H1 (cell line): ENCODE data around the gene GNAI2. TPM values are rescaled to one million over a fixed set of nuclear protein-coding genes. Genes with fewer than 3 reads are reported as not detected.

Source experiments
- CTCF ChIA-PET: fragments of 300-600 bp; sonication (Branson Sonifier 250); formaldehyde crosslinking; loops from one replicate; lab custom pipeline; 2021; ENCODE audit not compliant: partially characterized antibody; lab: Charles Lee
- POLR2A ChIA-PET: fragments of 300-600 bp; sonication (Branson Sonifier 250); formaldehyde crosslinking; loops from one replicate; lab custom pipeline; 2021; ENCODE audit warnings: inconsistent platforms; ENCODE audit not compliant: partially characterized antibody; lab: Charles Lee
- DNase-seq, 2 experiments: peaks; one replicate each; pipeline versions ENCODE4 v3.0.0 to v3.0.0-alpha.2; 2010 to 2022; ENCODE audit warnings: low spot score in 2 of 2, low read depth in 1 of 2, mixed read lengths in 1 of 2
- FAIRE-seq: peaks from 2 replicates; lab custom pipeline; 2011; peaks lifted over from hg19 to GRCh38; lab: Jason Lieb, UNC
- H2AFZ ChIP-seq: 2 replicates; pipeline ENCODE4 v1.8.1; 2012; ENCODE audit warnings: low read length, inconsistent platforms
- H2AK5ac ChIP-seq: 2 replicates; pipeline ENCODE4 v1.6.1; 2013; ENCODE audit warnings: low read depth, low read length
- H2BK120ac ChIP-seq: replicated peaks from 2 replicates; pipeline ENCODE3; 2013; ENCODE audit warnings: low read depth, low read length, inconsistent platforms
- H2BK12ac ChIP-seq: 2 replicates; pipeline ENCODE4 v1.6.1; 2013; ENCODE audit warnings: low read depth, low read length
- H2BK15ac ChIP-seq: 2 replicates; pipeline ENCODE4 v1.6.1; 2013; ENCODE audit warnings: low read length
- H2BK20ac ChIP-seq: 2 replicates; pipeline ENCODE4 v1.6.1; 2013; ENCODE audit warnings: low read length
- H2BK5ac ChIP-seq: 2 replicates; pipeline ENCODE4 v1.6.1; 2013; ENCODE audit warnings: low read depth, low read length
- H3K14ac ChIP-seq: 2 replicates; pipeline ENCODE4 v1.6.1; 2013; ENCODE audit warnings: inconsistent platforms; ENCODE audit not compliant: insufficient read length
- H3K18ac ChIP-seq: 2 replicates; pipeline ENCODE4 v1.6.1; 2013; ENCODE audit warnings: low read length; ENCODE audit errors: extremely low read depth
- H3K23ac ChIP-seq: 2 replicates; pipeline ENCODE4 v1.6.1; 2013; ENCODE audit warnings: inconsistent platforms; ENCODE audit not compliant: insufficient read length
- H3K23me2 ChIP-seq: 2 replicates; pipeline ENCODE4 v1.6.1; 2013; ENCODE audit warnings: low read depth, low read length
- H3K27ac ChIP-seq: 2 replicates; pipeline ENCODE4 v1.6.1; 2011; ENCODE audit warnings: low read depth, low read length, inconsistent platforms
- H3K27me3 ChIP-seq, 4 experiments: replicated peaks in 1 of 4; 1 replicate in 1 of 4; 2 replicates in 3 of 4; pipeline versions ENCODE4 v1.6.1 to v1.8.1; 2011 to 2013; ENCODE audit warnings: low read length in 3 of 4, mild to moderate bottlenecking in 3 of 4, inconsistent platforms in 2 of 4, mixed read lengths in 2 of 4, moderate library complexity in 1 of 4; ENCODE audit not compliant: control insufficient read depth in 3 of 4, insufficient read depth in 3 of 4; ENCODE audit errors: extremely low read depth in 1 of 4
- H3K36me3 ChIP-seq, 4 experiments: 2 replicates each; pipeline versions ENCODE4 v1.6.1 to v1.8.1; 2011 to 2013; ENCODE audit warnings: mild to moderate bottlenecking in 4 of 4, low read length in 3 of 4, moderate library complexity in 2 of 4, control low read depth in 1 of 4, inconsistent platforms in 1 of 4; ENCODE audit not compliant: insufficient read depth in 4 of 4, control insufficient read depth in 2 of 4
- H3K4ac ChIP-seq: replicated peaks from 2 replicates; pipeline ENCODE3; 2013; ENCODE audit warnings: low read length, low read depth, mixed read lengths, inconsistent platforms; ENCODE audit not compliant: insufficient read length
- H3K4me1 ChIP-seq, 4 experiments: replicated peaks in 1 of 4; 1 replicate in 1 of 4; 2 replicates in 3 of 4; pipeline versions ENCODE4 v1.6.1 to v1.8.1; 2011 to 2013; ENCODE audit warnings: low read length in 3 of 4, inconsistent platforms in 2 of 4, mixed read lengths in 1 of 4; ENCODE audit not compliant: insufficient read depth in 4 of 4, control insufficient read depth in 3 of 4
- H3K4me2 ChIP-seq, 2 experiments: 2 replicates each; pipeline versions ENCODE4 v1.6.1 to v1.8.1; 2011 to 2013; ENCODE audit warnings: low read depth in 2 of 2, low read length in 2 of 2, control low read depth in 1 of 2, inconsistent platforms in 1 of 2, mild to moderate bottlenecking in 1 of 2; ENCODE audit not compliant: insufficient read depth in 1 of 2
- H3K4me3 ChIP-seq, 4 experiments: fragments of 200-600, 300-600 bp in 1 of 4; sonication (generic), shearing (Covaris generic), sonication (Bioruptor Twin) in 1 of 4; 2 replicates each; pipeline versions ENCODE4 v1.5.1 to v1.8.1; 2011 to 2016; ENCODE audit warnings: low read length in 4 of 4, low read depth in 3 of 4, control low read depth in 2 of 4, inconsistent platforms in 2 of 4, mild to moderate bottlenecking in 2 of 4, mixed read lengths in 1 of 4, moderate library complexity in 1 of 4; ENCODE audit not compliant: insufficient read depth in 2 of 4; ENCODE audit errors: extremely low read depth in 1 of 4
- H3K56ac ChIP-seq: replicated peaks from 2 replicates; pipeline ENCODE3; 2013; ENCODE audit warnings: low read depth, mild to moderate bottlenecking, mixed read lengths, low read length, inconsistent platforms; ENCODE audit not compliant: insufficient read length
- H3K79me1 ChIP-seq: 2 replicates; pipeline ENCODE4 v1.6.1; 2013; ENCODE audit warnings: low read depth, low read length, control low read depth
- H3K79me2 ChIP-seq, 2 experiments: 2 replicates each; pipeline versions ENCODE4 v1.6.1 to v1.8.1; 2012 to 2013; ENCODE audit warnings: low read length in 2 of 2, mild to moderate bottlenecking in 2 of 2, inconsistent platforms in 1 of 2; ENCODE audit not compliant: insufficient read depth in 2 of 2, control insufficient read depth in 1 of 2
- H3K9ac ChIP-seq, 4 experiments: replicated peaks in 1 of 4; 1 replicate in 1 of 4; 2 replicates in 3 of 4; pipeline versions ENCODE4 v1.6.1 to v1.8.1; 2011 to 2013; ENCODE audit warnings: low read depth in 3 of 4, low read length in 3 of 4, control low read depth in 2 of 4, mild to moderate bottlenecking in 2 of 4, moderate library complexity in 2 of 4, inconsistent platforms in 1 of 4; ENCODE audit errors: extremely low read depth in 1 of 4
- H3K9me3 ChIP-seq, 2 experiments: 2 replicates each; pipeline versions ENCODE4 v1.6.1 to v1.8.1; 2012 to 2013; ENCODE audit warnings: mild to moderate bottlenecking in 2 of 2, moderate library complexity in 2 of 2, control low read depth in 1 of 2, inconsistent platforms in 1 of 2, low read depth in 1 of 2, low read length in 1 of 2, mixed read lengths in 1 of 2; ENCODE audit not compliant: insufficient read depth in 2 of 2
- H4K20me1 ChIP-seq, 2 experiments: replicated peaks in 1 of 2; 2 replicates each; pipeline versions ENCODE3 to v1.8.1; 2011 to 2013; ENCODE audit warnings: inconsistent platforms in 2 of 2, low read length in 2 of 2, mild to moderate bottlenecking in 1 of 2; ENCODE audit not compliant: insufficient read depth in 2 of 2, control insufficient read depth in 1 of 2
- H4K5ac ChIP-seq: 2 replicates; pipeline ENCODE4 v1.6.1; 2013; ENCODE audit warnings: low read length, low read depth, mixed read lengths, inconsistent platforms; ENCODE audit not compliant: insufficient read length
- H4K8ac ChIP-seq: 2 replicates; pipeline ENCODE4 v1.8.0; 2013; ENCODE audit warnings: mild to moderate bottlenecking, moderate library complexity, low read length, inconsistent platforms; ENCODE audit not compliant: insufficient read depth; ENCODE audit errors: extremely low read depth
- H4K91ac ChIP-seq: replicated peaks from 2 replicates; pipeline ENCODE3; 2013; ENCODE audit warnings: low read length, mixed read lengths, inconsistent platforms; ENCODE audit not compliant: insufficient read length
- ASH2L ChIP-seq: fragments of 200-600, 300-600 bp; sonication (generic); IDR thresholded peaks from one replicate; pipeline ENCODE4 v1.7.1; 2017; ENCODE audit warnings: low read length
- ATF3 ChIP-seq: IDR thresholded peaks from 2 replicates; pipeline ENCODE4 v1.6.1; 2011; ENCODE audit warnings: low read depth, mild to moderate bottlenecking, low read length; ENCODE audit not compliant: insufficient read depth
- CBX5 ChIP-seq: fragments of 300-800, 300-1000 bp; sonication (generic); IDR thresholded peaks from 2 replicates; pipeline ENCODE4 v1.7.1; 2016; ENCODE audit warnings: antibody characterized with exemption, low read length, low read depth
- CHD2 ChIP-seq: IDR thresholded peaks from 2 replicates; pipeline ENCODE4 v1.6.1; 2012; ENCODE audit warnings: low read length, improper control_type of control experiment
- EGR1 ChIP-seq: IDR thresholded peaks from 2 replicates; pipeline ENCODE4 v1.6.1; 2011; ENCODE audit warnings: low read depth, low read length, borderline replicate concordance
- GABPA ChIP-seq: IDR thresholded peaks from 2 replicates; pipeline ENCODE4 v1.6.1; 2011; ENCODE audit warnings: mild to moderate bottlenecking, low read length, moderate library complexity, borderline replicate concordance; ENCODE audit not compliant: insufficient read depth
- RFX5 ChIP-seq: IDR thresholded peaks from 2 replicates; pipeline ENCODE4 v1.6.1; 2011; ENCODE audit warnings: low read depth, low read length, improper control_type of control experiment, borderline replicate concordance
- RNF2 ChIP-seq: fragments of 200-900, 300-1000 bp; sonication (generic); IDR thresholded peaks from 2 replicates; pipeline ENCODE4 v1.7.1; 2016; ENCODE audit warnings: borderline replicate concordance, low read depth, mild to moderate bottlenecking, antibody characterized with exemption, low read length; ENCODE audit not compliant: poor library complexity, severe bottlenecking; ENCODE audit errors: missing control alignments
- SP1 ChIP-seq: IDR thresholded peaks from 2 replicates; pipeline ENCODE4 v1.6.1; 2011; ENCODE audit warnings: low read depth, low read length
- SP2 ChIP-seq: IDR thresholded peaks from 2 replicates; pipeline ENCODE4 v1.6.1; 2012; ENCODE audit warnings: mild to moderate bottlenecking, low read length, inconsistent platforms
- SRF ChIP-seq: IDR thresholded peaks from 2 replicates; pipeline ENCODE4 v1.6.1; 2011; ENCODE audit warnings: mild to moderate bottlenecking, low read depth, low read length, moderate library complexity
- TEAD4 ChIP-seq: IDR thresholded peaks from 2 replicates; pipeline ENCODE4 v1.6.1; 2012; ENCODE audit warnings: low read depth, low read length, inconsistent platforms, mixed read lengths
- YY1 ChIP-seq: IDR thresholded peaks from 2 replicates; pipeline ENCODE4 v1.6.1; 2011; ENCODE audit warnings: low read depth, mild to moderate bottlenecking, low read length
- WGBS, 2 experiments: shearing (Covaris generic) in 1 of 2; methylation state at CpG; one replicate each; pipeline versions ENCODE4 v1.1.6 to v1.1.7; 2013 to 2015; ENCODE audit warnings: low lambda C conversion rate in 2 of 2, mixed read lengths in 2 of 2, inconsistent platforms in 1 of 2, low coverage in 1 of 2, missing lambda C conversion rate in 1 of 2; ENCODE audit not compliant: insufficient replicate concordance in 2 of 2, insufficient coverage in 1 of 2, insufficient read length in 1 of 2; ENCODE audit errors: extremely low coverage in 1 of 2, missing lambda C conversion rate in 1 of 2; 5-methylcytosine and 5-hydroxymethylcytosine counted together
- polyA plus RNA-seq, 7 experiments: library from polyadenylated mRNA; depleted of rRNA in 3 of 7; stranded (reverse) in 5 of 7; unstranded in 2 of 7; fragments of >200 nt in 5 of 7; fragments of 200-250 nt in 2 of 7; gene quantifications; 1 replicate in 5 of 7; 2 replicates in 1 of 7; 4 replicates in 1 of 7; pipeline versions ENCODE4 v1.2.1 to v1.2.3, GENCODE V29; 2011 to 2013; ENCODE audit warnings: missing spikeins in 2 of 7, mixed read lengths in 2 of 7
- total RNA-seq: library from RNA; stranded (reverse); fragmentation: NEBNext Ultra II Directional; extraction: Animal tissue kit (Norgen Biotek cat#: 25700); gene quantifications from 2 replicates; pipeline ENCODE4 v1.2.1, GENCODE V29; 2021

GNAI2 gene
- total and polyA plus RNA-seq, 2 of the 8 experiments (the other 6 are each of a cell fraction or from before 2014, with no cell fraction given): 168 to 539 TPM

- no peaks in the 10 kb centered on the region for H3K79me1 ChIP-seq
- H4K20me1 ChIP-seq: no peaks in the 10 kb centered on the region
- no peak overlapping the region for H3K4me2 ChIP-seq
- H3K9me3 ChIP-seq: no peaks in the 10 kb centered on the region
- no peak overlapping the region for H3K23ac ChIP-seq
- no peak overlapping the region for H4K91ac ChIP-seq
- ChIA-PET POLR2A (no interaction called here), CTCF (interaction anchor here (17.5 to 48.1 kb wide), 3 partner anchors 13 to 52 kb away, joined by 587 to 2149 read pairs (median 1138); partner anchors contain the start of genes GNAI2, GNAT1, LSMEM2 and SEMA3B)
- no peak overlapping the region for H3K14ac ChIP-seq
- H4K8ac ChIP-seq: no peak overlapping the region
- no peak overlapping the region for H3K27ac ChIP-seq
- H2AFZ ChIP-seq: no peak overlapping the region
- no peak overlapping the region for H3K18ac ChIP-seq
- H3K56ac ChIP-seq: no peak overlapping the region
- no peak overlapping the region for H3K4ac ChIP-seq
- WGBS, 2 experiments: 96% methylated on average over 17 of the region's 17 CpGs; no CpG with 5 or more reads in 1 of the 2 experiments
- H3K9ac ChIP-seq: no peak overlapping the region
- FAIRE-seq: no peak
- H2BK15ac ChIP-seq: no peak overlapping the region
- peaks cover 6% of the 10 kb centered on the region for H3K23me2 ChIP-seq
- H2AK5ac ChIP-seq: no peak overlapping the region
- peaks cover 0 to 34% (median 21%) of the 10 kb centered on the region in 4 experiments; a peak in 6 of 7 replicates for H3K4me1 ChIP-seq
- H2BK20ac ChIP-seq: no peak overlapping the region
- H3K27me3 ChIP-seq: peaks cover 2 to 28% (median 21%) of the 10 kb centered on the region in 4 experiments
- H3K4me3 ChIP-seq: no peak overlapping the region
- H2BK5ac ChIP-seq: no peak overlapping the region
- H3K79me2 ChIP-seq: no peaks in the 10 kb centered on the region
- H4K5ac ChIP-seq: no peak overlapping the region
- H2BK120ac ChIP-seq: no peak overlapping the region
- H3K36me3 ChIP-seq: no peaks in the 10 kb centered on the region
- DNase-seq: no peak
- no peak overlapping the region for H2BK12ac ChIP-seq
- TF ChIP-seq CBX5 (no peak), CHD2 (no peak), TEAD4 (no peak), EGR1 (no peak), ATF3 (no peak), RFX5 (no peak), GABPA (no peak), ASH2L (no peak), YY1 (no peak), SRF (no peak), SP1 (no peak), RNF2 (no peak), SP2 (no peak)
Observed at GRCh38 chr3:50207359-50208042, 28.5 kb upstream of the GNAI2 start.
